Endothelial cell (in vitro differentiated cells): ENCODE data around the gene GABRB3. TPM values are rescaled to one million over a fixed set of nuclear protein-coding genes. Genes with fewer than 3 reads are reported as not detected.

ENCODE experiments used
- DNase-seq: peaks from one replicate; pipeline ENCODE4 v3.0.0; 2021; ENCODE audit warnings: low spot score
- H3K27ac Mint-ChIP-seq: one replicate; pipeline ENCODE4 v1.8.0; 2021; ENCODE audit warnings: mixed read lengths, inconsistent platforms; ENCODE audit not compliant: unreplicated experiment
- H3K27me3 Mint-ChIP-seq: one replicate; pipeline ENCODE4 v1.8.0; 2021; ENCODE audit warnings: mild to moderate bottlenecking, moderate library complexity, mixed read lengths, inconsistent platforms; ENCODE audit not compliant: unreplicated experiment
- H3K36me3 Mint-ChIP-seq: one replicate; pipeline ENCODE4 v1.8.0; 2021; ENCODE audit warnings: mild to moderate bottlenecking, low read depth, mixed read lengths, inconsistent platforms; ENCODE audit not compliant: unreplicated experiment
- H3K4me1 Mint-ChIP-seq: one replicate; pipeline ENCODE4 v1.8.0; 2021; ENCODE audit warnings: mild to moderate bottlenecking, mixed read lengths, inconsistent platforms; ENCODE audit not compliant: unreplicated experiment
- H3K4me3 Mint-ChIP-seq: one replicate; pipeline ENCODE4 v1.8.0; 2021; ENCODE audit warnings: mild to moderate bottlenecking, mixed read lengths, inconsistent platforms; ENCODE audit not compliant: unreplicated experiment
- H3K9me3 Mint-ChIP-seq: one replicate; pipeline ENCODE4 v1.8.0; 2021; ENCODE audit warnings: mixed read lengths, inconsistent platforms; ENCODE audit not compliant: unreplicated experiment
- CTCF ChIP-seq: fragments of 200-600 bp; sonication (generic); IDR thresholded peaks from one replicate; pipeline ENCODE4 v1.5.0; 2021; ENCODE audit warnings: antibody characterized with exemption; ENCODE audit not compliant: unreplicated experiment
- total RNA-seq: library from RNA; stranded (reverse); fragmentation: NEBNext Ultra II Directional; extraction: Animal tissue kit (Norgen Biotek cat#: 25700); gene quantifications from one replicate; pipeline ENCODE4 v1.2.1, GENCODE V29; 2021; ENCODE audit not compliant: unreplicated experiment

GABRB3 gene
- total RNA-seq, 1 donor from 2014 or later = 4.4 TPM

DNA sequence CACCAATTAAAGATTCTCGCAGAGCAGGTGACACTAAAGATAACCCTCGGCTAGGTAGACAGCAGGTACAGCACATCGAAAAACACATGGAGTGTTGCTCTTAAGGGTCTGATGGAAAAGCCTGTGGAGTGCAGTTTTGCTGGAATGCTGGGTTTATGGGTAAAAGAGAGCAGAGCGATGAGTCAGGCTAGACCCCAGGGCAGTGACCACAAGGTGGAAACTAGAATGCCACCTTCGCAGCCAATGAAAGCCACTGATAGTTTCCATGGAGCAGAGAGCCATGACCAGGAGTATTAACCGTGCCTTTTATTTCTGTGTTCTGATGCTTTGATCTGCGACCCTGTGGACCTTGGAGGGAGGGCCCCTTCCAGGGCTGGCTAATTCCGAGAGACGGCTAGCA, 149.8 kb downstream of the GABRB3 start:
- Mint-ChIP-seq H3K27ac (no peak overlapping the region), H3K36me3 (no peaks in the 10 kb centered on the region), H3K4me3 (no peak overlapping the region), H3K9me3 (no peaks in the 10 kb centered on the region), H3K27me3 (no peaks in the 10 kb centered on the region), H3K4me1 (peaks cover 4% of the 10 kb centered on the region)
- no peak for TF ChIP-seq CTCF
- DNase-seq = no peak

DNA sequence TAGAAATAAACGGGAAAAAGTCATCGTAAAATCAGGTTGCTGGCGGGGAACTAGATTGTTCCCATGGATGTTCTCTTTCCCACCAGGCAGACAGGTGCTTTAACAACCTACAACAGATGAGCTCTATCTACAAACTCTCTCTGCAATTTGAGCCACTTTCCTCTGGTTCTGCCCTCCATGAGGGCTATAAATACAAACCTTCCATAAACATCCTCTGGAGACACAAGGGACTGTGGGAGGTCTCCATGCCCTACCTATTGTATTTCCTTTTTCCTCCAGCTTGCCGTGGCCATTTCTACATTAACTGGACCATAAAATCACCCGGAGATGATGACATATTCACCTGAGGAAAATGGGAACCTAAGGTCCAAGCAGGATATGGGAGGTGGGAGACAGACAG, 151.1 kb downstream of the GABRB3 start:
- Mint-ChIP-seq H3K36me3 (no peaks in the 10 kb centered on the region), H3K4me1 (peaks cover 4% of the 10 kb centered on the region)

GRCh38 chr15:26620528-26621458, 152.1 kb downstream of the GABRB3 start:
- H3K9me3 Mint-ChIP-seq = no peaks in the 10 kb centered on the region
- DNase-seq = peak; percentile 15
- H3K27me3 Mint-ChIP-seq = no peaks in the 10 kb centered on the region
- peaks cover 4% of the 10 kb centered on the region for H3K4me1 Mint-ChIP-seq
- H3K4me3 Mint-ChIP-seq = no peak overlapping the region
- no peak overlapping the region for H3K27ac Mint-ChIP-seq
- TF ChIP-seq CTCF = no peak
- no peaks in the 10 kb centered on the region for H3K36me3 Mint-ChIP-seq

More for the DNA sequence above, 151.1 kb downstream of the GABRB3 start:
- Mint-ChIP-seq H3K27ac (no peak overlapping the region), H3K9me3 (no peaks in the 10 kb centered on the region), H3K27me3 (no peaks in the 10 kb centered on the region), H3K4me3 (no peak overlapping the region)
- no peak for DNase-seq
- TF ChIP-seq CTCF = no peak

DNA sequence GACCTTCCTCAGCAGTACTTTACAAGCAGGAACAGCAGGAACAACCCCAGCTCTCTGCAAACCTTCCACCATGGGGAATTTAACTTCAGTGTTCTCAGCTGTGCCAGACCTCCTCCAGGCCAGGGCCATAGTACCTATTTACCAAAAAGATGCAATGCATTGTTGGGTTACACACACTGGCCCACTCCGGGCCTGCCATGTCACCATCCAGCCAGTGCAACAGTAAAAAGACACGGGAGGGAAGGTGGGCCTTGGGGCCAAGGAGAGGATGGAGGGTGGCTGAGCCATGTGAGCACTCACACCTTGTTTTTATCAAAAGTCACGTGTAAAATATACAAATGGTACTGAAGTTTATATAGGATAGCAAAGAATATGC, 157.0 kb downstream of the GABRB3 start:
- Mint-ChIP-seq H3K9me3 (peaks cover 1% of the 10 kb centered on the region), H3K36me3 (no peaks in the 10 kb centered on the region), H3K4me3 (no peak overlapping the region), H3K27ac (no peak overlapping the region), H3K27me3 (no peaks in the 10 kb centered on the region), H3K4me1 (peaks cover 4% of the 10 kb centered on the region)
- no peak for DNase-seq
- no peak for TF ChIP-seq CTCF
